SK-N-SH treated with all-trans-retinoic acid at 6 μM for 48 hours (cell line): ENCODE data around the gene TMEM165.

Experiments
- OSR1 ChIP-seq: fragments of 250-450 bp; sonication (Bioruptor Pico); IDR thresholded peaks from 2 replicates; pipeline ENCODE4 v1.8.0; 2022; ENCODE audit warnings: moderate library complexity, mild to moderate bottlenecking, inconsistent platforms
- ZFP3 ChIP-seq: fragments of 250-450 bp; sonication (Bioruptor Pico); IDR thresholded peaks from 2 replicates; pipeline ENCODE4 v1.5.0; 2020; ENCODE audit warnings: mild to moderate bottlenecking, moderate library complexity
- ZFP30 ChIP-seq: fragments of 450-650 bp; formaldehyde crosslinking; IDR thresholded peaks from 2 replicates; pipeline ENCODE4 v1.5.0; 2022; ENCODE audit warnings: mild to moderate bottlenecking, moderate library complexity
- TF ChIP-seq, protein P1 (sequence below): fragments of 250-450 bp; sonication (Bioruptor Pico); IDR thresholded peaks from 2 replicates; pipeline ENCODE4 v1.8.0; 2020; ENCODE audit warnings: mild to moderate bottlenecking, moderate library complexity, borderline replicate concordance

DNA sequence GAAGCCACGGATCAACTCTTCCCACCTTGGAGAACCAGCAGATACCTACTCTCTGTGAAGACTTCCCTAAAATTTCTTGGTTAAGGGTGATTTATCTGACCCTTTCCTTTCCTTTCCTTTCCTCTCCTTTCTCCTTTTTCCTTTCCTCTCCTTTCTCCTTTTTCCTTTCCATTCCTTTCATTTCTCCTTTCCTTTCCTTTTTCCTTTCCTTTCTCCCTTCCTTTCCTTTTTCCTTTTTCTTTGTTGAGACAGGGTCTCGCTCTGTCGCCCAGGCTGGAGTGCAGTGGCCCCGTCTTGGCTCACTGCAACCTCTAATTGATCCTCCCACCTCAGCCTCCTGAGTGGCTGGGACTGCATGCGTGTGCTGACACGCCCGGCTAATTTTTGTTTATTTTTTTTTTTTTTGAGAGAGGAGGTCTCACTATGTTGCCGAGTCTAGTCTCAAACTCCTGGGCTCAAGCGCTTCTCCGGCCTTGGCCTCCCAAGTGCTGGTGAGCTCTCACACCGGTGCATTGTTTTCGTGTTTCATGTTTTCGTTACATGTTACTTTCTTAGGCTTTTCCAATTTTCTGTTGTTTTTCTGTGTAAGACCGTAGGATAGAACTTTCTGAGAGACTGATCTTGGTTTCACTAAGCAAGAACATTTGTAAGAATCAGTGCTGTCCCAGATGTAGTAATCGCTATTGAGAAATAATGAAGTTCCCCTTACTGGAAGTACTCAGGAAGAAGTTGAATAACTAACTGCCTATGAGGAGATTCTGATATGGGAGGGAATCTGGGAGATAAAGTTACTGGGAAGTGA is 2.0 kb downstream of the TMEM165 start:
- TF ChIP-seq ZFP30: no peak
- no peak for TF ChIP-seq ZFP3 (CRISPR knock-in tag)
- TF ChIP-seq OSR1 (CRISPR knock-in tag): no peak
- TF ChIP-seq, protein P1, sequence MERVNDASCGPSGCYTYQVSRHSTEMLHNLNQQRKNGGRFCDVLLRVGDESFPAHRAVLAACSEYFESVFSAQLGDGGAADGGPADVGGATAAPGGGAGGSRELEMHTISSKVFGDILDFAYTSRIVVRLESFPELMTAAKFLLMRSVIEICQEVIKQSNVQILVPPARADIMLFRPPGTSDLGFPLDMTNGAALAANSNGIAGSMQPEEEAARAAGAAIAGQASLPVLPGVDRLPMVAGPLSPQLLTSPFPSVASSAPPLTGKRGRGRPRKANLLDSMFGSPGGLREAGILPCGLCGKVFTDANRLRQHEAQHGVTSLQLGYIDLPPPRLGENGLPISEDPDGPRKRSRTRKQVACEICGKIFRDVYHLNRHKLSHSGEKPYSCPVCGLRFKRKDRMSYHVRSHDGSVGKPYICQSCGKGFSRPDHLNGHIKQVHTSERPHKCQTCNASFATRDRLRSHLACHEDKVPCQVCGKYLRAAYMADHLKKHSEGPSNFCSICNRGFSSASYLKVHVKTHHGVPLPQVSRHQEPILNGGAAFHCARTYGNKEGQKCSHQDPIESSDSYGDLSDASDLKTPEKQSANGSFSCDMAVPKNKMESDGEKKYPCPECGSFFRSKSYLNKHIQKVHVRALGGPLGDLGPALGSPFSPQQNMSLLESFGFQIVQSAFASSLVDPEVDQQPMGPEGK: no peak
